Measurements from ENCODE around the gene OR4Q3. TPM values are rescaled to one million over a fixed set of nuclear protein-coding genes. Genes with fewer than 3 reads are reported as not detected.
"Not testable (repeated sequence)": the region's sequence is repeated elsewhere in the genome, so short reads cannot be mapped to it uniquely, and the experiment has no call there.

The OR4Q3 gene
- total and polyA plus RNA-seq, 10 of the 15 experiments (the other 5 are each of a cell fraction or from before 2014, with no cell fraction given) = not detected

DNA sequence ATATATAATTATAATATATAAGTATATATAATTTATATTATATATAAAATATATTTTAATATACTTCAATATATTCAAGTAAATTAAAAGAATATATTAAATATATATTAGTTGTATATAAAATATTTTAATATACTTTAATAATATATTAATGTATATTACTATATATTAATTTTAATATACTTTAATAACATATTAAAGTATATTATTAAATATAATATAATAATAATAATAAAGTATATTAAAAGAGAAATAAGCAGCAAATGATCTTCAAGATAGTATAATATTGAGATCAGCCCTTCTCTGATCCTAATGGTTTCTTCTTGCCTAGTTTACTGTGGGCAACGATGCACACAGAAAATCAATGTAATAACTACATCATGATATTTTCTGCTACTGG, 32.2 kb downstream of the OR4Q3 start:
- Histone ChIP-seq H3K4me3 (no peak overlapping the region), H3K9ac (ENCODE audit: control insufficient read depth, insufficient read depth, low read length) (no peak overlapping the region), H3K4me1 (ENCODE audit: control insufficient read depth, insufficient read depth, low read length) (no peaks in the 10 kb centered on the region), H2AFZ (ENCODE audit: control insufficient read depth, low read depth, low read length) (no peak overlapping the region), H3K27me3 (replicated peaks in 1 of 2; ENCODE audit: control insufficient read depth in 2 of 2, insufficient read depth in 2 of 2, low read length in 1 of 2) (no peaks in the 10 kb centered on the region), H3K9me3 (replicated peaks; ENCODE audit: control insufficient read depth, insufficient read depth, low read length) (no peaks in the 10 kb centered on the region), H3K27ac (ENCODE audit: control insufficient read depth, insufficient read depth) (no peak overlapping the region), H3K79me2 (ENCODE audit: control insufficient read depth, insufficient read depth, low read length) (no peaks in the 10 kb centered on the region), H4K20me1 (ENCODE audit: control insufficient read depth, insufficient read depth) (no peaks in the 10 kb centered on the region), H3K36me3 (ENCODE audit: control insufficient read depth in 2 of 2, insufficient read depth in 2 of 2, low read length in 1 of 2) (no peaks in the 10 kb centered on the region), H3K4me2 (ENCODE audit: control insufficient read depth, insufficient read depth) (no peak overlapping the region)
- DNase-seq (ENCODE audit: low read depth, low spot score) = no peak
- RAD21 ChIA-PET (ENCODE audit: unreplicated experiment) = no interaction called here
- no peak for ATAC-seq
- SMC1A ChIA-PET (ENCODE audit: uncharacterized antibody, unreplicated experiment) = no interaction called here
- TF ChIP-seq RELA (IDR thresholded peaks at IDR 0.05; ENCODE audit: borderline replicate concordance, partially characterized antibody) (no peak), SUPT20H (IDR thresholded peaks at IDR 0.05; ENCODE audit: borderline replicate concordance, control insufficient read depth, low read depth, low read length) (no peak), ASH2L (IDR thresholded peaks at IDR 0.05; ENCODE audit: borderline replicate concordance, low read depth) (no peak), JUND (IDR thresholded peaks at IDR 0.05; ENCODE audit: low read depth, low read length) (no peak), ZBTB4 (CRISPR knock-in tag; IDR thresholded peaks at IDR 0.05) (no peak), NFXL1 (IDR thresholded peaks at IDR 0.05; ENCODE audit: borderline replicate concordance) (no peak), MLLT1 (IDR thresholded peaks at IDR 0.05) (no peak), HCFC1 (IDR thresholded peaks at IDR 0.05; ENCODE audit: low read length) (no peak), SUZ12 (IDR thresholded peaks at IDR 0.05; ENCODE audit: unreplicated experiment) (no peak)
- in situ Hi-C loops (cut with MboI) = no loop called here
- POLR2A ChIA-PET = no interaction called here
- intact Hi-C loops (cut with micrococcal nuclease; ENCODE audit: unreplicated experiment) = no loop called here
- BruUV-seq (replicated peaks) = no TSS peak
- no peak for FAIRE-seq
- CTCF ChIA-PET = no interaction called here
- 0% methylated on average over 1 of the region's 1 CpG for WGBS (ENCODE audit: insufficient coverage, insufficient replicate concordance, low lambda C conversion rate, missing lambda C conversion rate)

DNA sequence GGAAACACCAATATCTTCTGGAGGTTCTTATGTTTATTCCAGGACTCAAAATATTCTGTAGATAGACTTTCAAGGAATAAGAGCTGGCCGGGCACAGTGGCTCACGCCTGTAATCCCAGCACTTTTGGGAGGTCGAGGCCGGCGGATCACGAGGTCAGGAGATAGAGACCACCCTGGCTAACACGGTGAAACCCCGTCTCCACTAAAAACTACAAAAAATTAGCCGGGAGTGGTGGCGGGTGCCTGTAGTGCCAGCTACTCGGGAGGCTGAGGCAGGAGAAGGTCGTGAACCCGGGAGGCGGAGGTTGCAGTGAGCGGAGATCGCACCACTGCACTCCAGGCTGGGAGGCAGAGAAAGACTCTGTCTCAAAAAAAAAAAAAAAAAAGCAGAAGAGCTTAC, 42.5 kb downstream of the OR4Q3 start:
- H3K9ac ChIP-seq (ENCODE audit: control insufficient read depth, insufficient read depth, low read length); SMC1A ChIA-PET (ENCODE audit: uncharacterized antibody, unreplicated experiment); H3K27ac ChIP-seq (ENCODE audit: control insufficient read depth, insufficient read depth); POLR2A ChIA-PET; CTCF ChIA-PET; ATAC-seq; H3K36me3 ChIP-seq (ENCODE audit: control insufficient read depth in 2 of 2, insufficient read depth in 2 of 2, low read length in 1 of 2); H4K20me1 ChIP-seq (ENCODE audit: control insufficient read depth, insufficient read depth); H3K79me2 ChIP-seq (ENCODE audit: control insufficient read depth, insufficient read depth, low read length); H2AFZ ChIP-seq (ENCODE audit: control insufficient read depth, low read depth, low read length); H3K4me1 ChIP-seq (ENCODE audit: control insufficient read depth, insufficient read depth, low read length); H3K9me3 ChIP-seq (replicated peaks; ENCODE audit: control insufficient read depth, insufficient read depth, low read length); in situ Hi-C loops (cut with MboI); DNase-seq (ENCODE audit: low read depth, low spot score); H3K4me3 ChIP-seq; H3K27me3 ChIP-seq (replicated peaks in 1 of 2; ENCODE audit: control insufficient read depth in 2 of 2, insufficient read depth in 2 of 2, low read length in 1 of 2); intact Hi-C loops (cut with micrococcal nuclease; ENCODE audit: unreplicated experiment); RAD21 ChIA-PET (ENCODE audit: unreplicated experiment); H3K4me2 ChIP-seq (ENCODE audit: control insufficient read depth, insufficient read depth); FAIRE-seq; BruUV-seq (replicated peaks): not testable (repeated sequence)
- 52% methylated on average over 12 of the region's 16 CpGs for WGBS (ENCODE audit: insufficient coverage, insufficient replicate concordance, low lambda C conversion rate, missing lambda C conversion rate)

All from GM12878 (cell line).